Neural cell (in vitro differentiated cells): ENCODE data around the gene RNF225. TPM values are rescaled to one million over a fixed set of nuclear protein-coding genes. Genes with fewer than 3 reads are reported as not detected.

Source experiments
- H2AFZ ChIP-seq: fragments of 200-600, 300-800 bp; sonication (generic), shearing (Covaris generic); 2 replicates; pipeline ENCODE4 v1.6.0; 2014; ENCODE audit warnings: low read depth, mild to moderate bottlenecking, antibody characterized with exemption, low read length, moderate library complexity
- H3F3A ChIP-seq: fragments of 200-600 bp; shearing (Covaris generic); 2 replicates; pipeline ENCODE4 v1.6.1; 2016; ENCODE audit warnings: mild to moderate bottlenecking, moderate library complexity, mixed read lengths, antibody characterized with exemption, low read length; ENCODE audit not compliant: insufficient read depth, poor library complexity, severe bottlenecking
- H3K27ac ChIP-seq: fragments of 200-600, 300-800 bp; sonication (generic), shearing (Covaris generic); 2 replicates; pipeline ENCODE4 v1.5.1; 2014; ENCODE audit warnings: mild to moderate bottlenecking, low read length, moderate library complexity
- H3K27me3 ChIP-seq: fragments of 300-800, 200-600 bp; sonication (generic), shearing (Covaris generic); 2 replicates; pipeline ENCODE4 v1.6.0; 2014; ENCODE audit warnings: mild to moderate bottlenecking, low read depth, low read length, moderate library complexity; ENCODE audit not compliant: insufficient read depth
- H3K36me3 ChIP-seq: fragments of 300-800, 200-600 bp; sonication (generic), shearing (Covaris generic); 2 replicates; pipeline ENCODE4 v1.5.1; 2014; ENCODE audit warnings: mild to moderate bottlenecking, antibody characterized with exemption, low read length, moderate library complexity; ENCODE audit not compliant: insufficient read depth
- H3K4me2 ChIP-seq: fragments of 300-800, 200-600 bp; sonication (generic), shearing (Covaris generic); 2 replicates; pipeline ENCODE4 v1.6.0; 2014; ENCODE audit warnings: mild to moderate bottlenecking, low read length
- H3K4me3 ChIP-seq: fragments of 300-800, 200-600 bp; sonication (generic), shearing (Covaris generic); 2 replicates; pipeline ENCODE4 v1.5.1; 2014; ENCODE audit warnings: mild to moderate bottlenecking, low read length, moderate library complexity
- H3K79me2 ChIP-seq: fragments of 200-600 bp; shearing (Covaris generic); replicated peaks from 2 replicates; pipeline ENCODE4 v1.6.0; 2014; ENCODE audit warnings: mild to moderate bottlenecking, low read length, moderate library complexity; ENCODE audit not compliant: insufficient read depth
- H3K9ac ChIP-seq: fragments of 300-800, 200-600 bp; sonication (generic), shearing (Covaris generic); 2 replicates; pipeline ENCODE4 v1.6.1; 2016; ENCODE audit warnings: mild to moderate bottlenecking, low read length, mixed read lengths
- H3K9me2 ChIP-seq: fragments of 200-600 bp; shearing (Covaris generic); 2 replicates; pipeline ENCODE4 v1.6.1; 2016; ENCODE audit warnings: mild to moderate bottlenecking, low read length, mixed read lengths; ENCODE audit not compliant: insufficient read depth
- H3K9me3 ChIP-seq: fragments of 200-600, 300-800 bp; sonication (generic), shearing (Covaris generic); 2 replicates; pipeline ENCODE4 v1.6.1; 2016; ENCODE audit warnings: mild to moderate bottlenecking, mixed run types, low read length, moderate library complexity, mixed read lengths
- H4K20me1 ChIP-seq: fragments of 200-600 bp; shearing (Covaris generic); 2 replicates; pipeline ENCODE4 v1.6.1; 2016; ENCODE audit warnings: mild to moderate bottlenecking, mixed run types; ENCODE audit not compliant: insufficient read depth
- EP300 ChIP-seq: fragments of 450-650 bp; conservative IDR thresholded peaks from 2 replicates; pipeline ENCODE4 v1.6.1; 2014; ENCODE audit warnings: antibody characterized with exemption, mild to moderate bottlenecking, moderate library complexity; ENCODE audit not compliant: poor library complexity, severe bottlenecking
- EZH2 ChIP-seq: fragments of 200-600, 300-800 bp; shearing (Covaris generic), sonication (generic); IDR thresholded peaks from 2 replicates; pipeline ENCODE4 v1.6.1; 2014; ENCODE audit warnings: antibody characterized with exemption, low read length, borderline replicate concordance, mild to moderate bottlenecking; ENCODE audit not compliant: insufficient read depth, poor library complexity, severe bottlenecking
- MXI1 ChIP-seq: fragments of 450-650 bp; conservative IDR thresholded peaks from 2 replicates; pipeline ENCODE4 v1.6.1; 2014; ENCODE audit warnings: antibody characterized with exemption, mild to moderate bottlenecking; ENCODE audit not compliant: poor library complexity, severe bottlenecking
- POLR2AphosphoS5 ChIP-seq: IDR thresholded peaks from 2 replicates; pipeline ENCODE4 v1.6.1; 2012
- RAD21 ChIP-seq: fragments of 450-650 bp; conservative IDR thresholded peaks from 2 replicates; pipeline ENCODE4 v1.6.1; 2014; ENCODE audit warnings: antibody characterized with exemption, mild to moderate bottlenecking, moderate library complexity
- SMC3 ChIP-seq: fragments of 450-650 bp; conservative IDR thresholded peaks from 2 replicates; pipeline ENCODE4 v1.6.1; 2014; ENCODE audit warnings: antibody characterized with exemption, mild to moderate bottlenecking, moderate library complexity; ENCODE audit not compliant: poor library complexity
- TAF1 ChIP-seq: IDR thresholded peaks from 2 replicates; pipeline ENCODE4 v1.6.1; 2012; ENCODE audit warnings: low read depth
- polyA plus RNA-seq: library from polyadenylated mRNA; depleted of rRNA; stranded (reverse); fragments of >200 nt; gene quantifications from 2 replicates; pipeline ENCODE4 v1.2.3, GENCODE V29; 2014
- TF ChIP-seq, protein P1 (sequence below): IDR thresholded peaks from 2 replicates; pipeline ENCODE4 v1.6.1; 2012; ENCODE audit warnings: borderline replicate concordance
- TF ChIP-seq, protein P2 (sequence below): fragments of 450-650 bp; IDR thresholded peaks from 2 replicates; pipeline ENCODE4 v1.5.1; 2014; ENCODE audit warnings: antibody characterized with exemption, mild to moderate bottlenecking, moderate library complexity; ENCODE audit not compliant: poor library complexity, severe bottlenecking

The RNF225 gene
- polyA plus RNA-seq, 1 donor from 2014 or later: not detected

DNA sequence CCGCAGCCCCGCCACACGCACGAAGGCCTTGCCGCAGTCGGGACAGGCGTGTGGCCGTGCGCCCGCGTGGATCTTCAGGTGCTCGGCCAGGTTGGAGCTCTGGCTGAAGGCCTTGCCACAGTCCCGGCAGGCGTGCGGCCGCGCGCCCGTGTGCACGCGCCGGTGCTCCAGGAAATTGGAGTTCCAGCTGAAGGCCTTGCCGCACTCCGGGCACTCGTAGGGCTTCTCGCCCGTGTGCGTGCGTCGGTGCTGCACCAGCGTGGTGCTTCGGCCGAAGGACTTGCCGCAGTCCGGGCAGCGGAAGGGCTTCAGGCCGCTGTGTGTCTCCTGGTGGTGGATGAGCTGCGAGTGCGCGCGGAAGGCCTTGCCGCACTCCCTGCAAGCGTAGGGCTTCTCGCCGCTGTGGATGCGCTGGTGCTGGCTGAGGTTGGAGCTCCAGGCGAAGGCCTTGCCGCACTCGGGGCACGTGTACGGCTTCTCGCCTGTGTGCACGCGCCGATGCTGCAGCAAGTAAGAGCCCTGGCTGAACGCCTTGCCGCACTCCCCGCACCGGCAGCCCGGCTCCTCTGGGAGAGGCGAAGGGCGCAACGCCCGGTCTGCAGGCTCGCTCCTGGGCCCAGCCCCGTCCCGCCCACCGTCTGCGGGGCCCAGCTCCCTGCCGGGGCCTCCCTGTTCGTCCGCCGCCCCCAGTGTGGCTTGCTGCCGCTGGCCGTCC is 38.5 kb upstream of the RNF225 start:
- Histone ChIP-seq H4K20me1 (no peaks in the 10 kb centered on the region), H2AFZ (no peak overlapping the region), H3K9me3 (no peaks in the 10 kb centered on the region), H3K9ac (no peak overlapping the region), H3K36me3 (no peaks in the 10 kb centered on the region), H3K4me2 (no peak overlapping the region), H3K9me2 (no peaks in the 10 kb centered on the region), H3K79me2 (no peaks in the 10 kb centered on the region), H3K27ac (no peak overlapping the region), H3K4me3 (no peak overlapping the region), H3F3A (peaks cover under 1% of the 10 kb centered on the region), H3K27me3 (no peaks in the 10 kb centered on the region)
- TF ChIP-seq POLR2AphosphoS5 (no peak), TAF1 (no peak), EP300 (no peak), MXI1 (no peak), EZH2 (no peak), RAD21 (no peak), SMC3 (no peak)
- TF ChIP-seq, protein P1, sequence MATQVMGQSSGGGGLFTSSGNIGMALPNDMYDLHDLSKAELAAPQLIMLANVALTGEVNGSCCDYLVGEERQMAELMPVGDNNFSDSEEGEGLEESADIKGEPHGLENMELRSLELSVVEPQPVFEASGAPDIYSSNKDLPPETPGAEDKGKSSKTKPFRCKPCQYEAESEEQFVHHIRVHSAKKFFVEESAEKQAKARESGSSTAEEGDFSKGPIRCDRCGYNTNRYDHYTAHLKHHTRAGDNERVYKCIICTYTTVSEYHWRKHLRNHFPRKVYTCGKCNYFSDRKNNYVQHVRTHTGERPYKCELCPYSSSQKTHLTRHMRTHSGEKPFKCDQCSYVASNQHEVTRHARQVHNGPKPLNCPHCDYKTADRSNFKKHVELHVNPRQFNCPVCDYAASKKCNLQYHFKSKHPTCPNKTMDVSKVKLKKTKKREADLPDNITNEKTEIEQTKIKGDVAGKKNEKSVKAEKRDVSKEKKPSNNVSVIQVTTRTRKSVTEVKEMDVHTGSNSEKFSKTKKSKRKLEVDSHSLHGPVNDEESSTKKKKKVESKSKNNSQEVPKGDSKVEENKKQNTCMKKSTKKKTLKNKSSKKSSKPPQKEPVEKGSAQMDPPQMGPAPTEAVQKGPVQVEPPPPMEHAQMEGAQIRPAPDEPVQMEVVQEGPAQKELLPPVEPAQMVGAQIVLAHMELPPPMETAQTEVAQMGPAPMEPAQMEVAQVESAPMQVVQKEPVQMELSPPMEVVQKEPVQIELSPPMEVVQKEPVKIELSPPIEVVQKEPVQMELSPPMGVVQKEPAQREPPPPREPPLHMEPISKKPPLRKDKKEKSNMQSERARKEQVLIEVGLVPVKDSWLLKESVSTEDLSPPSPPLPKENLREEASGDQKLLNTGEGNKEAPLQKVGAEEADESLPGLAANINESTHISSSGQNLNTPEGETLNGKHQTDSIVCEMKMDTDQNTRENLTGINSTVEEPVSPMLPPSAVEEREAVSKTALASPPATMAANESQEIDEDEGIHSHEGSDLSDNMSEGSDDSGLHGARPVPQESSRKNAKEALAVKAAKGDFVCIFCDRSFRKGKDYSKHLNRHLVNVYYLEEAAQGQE: no peak
- TF ChIP-seq, protein P2, sequence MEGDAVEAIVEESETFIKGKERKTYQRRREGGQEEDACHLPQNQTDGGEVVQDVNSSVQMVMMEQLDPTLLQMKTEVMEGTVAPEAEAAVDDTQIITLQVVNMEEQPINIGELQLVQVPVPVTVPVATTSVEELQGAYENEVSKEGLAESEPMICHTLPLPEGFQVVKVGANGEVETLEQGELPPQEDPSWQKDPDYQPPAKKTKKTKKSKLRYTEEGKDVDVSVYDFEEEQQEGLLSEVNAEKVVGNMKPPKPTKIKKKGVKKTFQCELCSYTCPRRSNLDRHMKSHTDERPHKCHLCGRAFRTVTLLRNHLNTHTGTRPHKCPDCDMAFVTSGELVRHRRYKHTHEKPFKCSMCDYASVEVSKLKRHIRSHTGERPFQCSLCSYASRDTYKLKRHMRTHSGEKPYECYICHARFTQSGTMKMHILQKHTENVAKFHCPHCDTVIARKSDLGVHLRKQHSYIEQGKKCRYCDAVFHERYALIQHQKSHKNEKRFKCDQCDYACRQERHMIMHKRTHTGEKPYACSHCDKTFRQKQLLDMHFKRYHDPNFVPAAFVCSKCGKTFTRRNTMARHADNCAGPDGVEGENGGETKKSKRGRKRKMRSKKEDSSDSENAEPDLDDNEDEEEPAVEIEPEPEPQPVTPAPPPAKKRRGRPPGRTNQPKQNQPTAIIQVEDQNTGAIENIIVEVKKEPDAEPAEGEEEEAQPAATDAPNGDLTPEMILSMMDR: no peak

- no peak for TF ChIP-seq EZH2
- TF ChIP-seq TAF1: no peak
- TF ChIP-seq MXI1: no peak
- TF ChIP-seq SMC3: no peak
- TF ChIP-seq, protein P1: no peak
- no peak for TF ChIP-seq RAD21
- no peak for TF ChIP-seq POLR2AphosphoS5
- TF ChIP-seq, protein P2: no peak
- TF ChIP-seq EP300: no peak
- H3K79me2 ChIP-seq: no peaks in the 10 kb centered on the region
- H3F3A ChIP-seq: peaks cover 5% of the 10 kb centered on the region
- H2AFZ ChIP-seq: no peak overlapping the region
- H3K9me3 ChIP-seq: no peaks in the 10 kb centered on the region
- H3K36me3 ChIP-seq: no peaks in the 10 kb centered on the region
- H4K20me1 ChIP-seq: no peaks in the 10 kb centered on the region
- no peaks in the 10 kb centered on the region for H3K27me3 ChIP-seq
- H3K4me3 ChIP-seq: no peak overlapping the region
- no peak overlapping the region for H3K4me2 ChIP-seq
- no peaks in the 10 kb centered on the region for H3K9me2 ChIP-seq
- no peak overlapping the region for H3K27ac ChIP-seq
- no peak overlapping the region for H3K9ac ChIP-seq
These were observed 37.8 kb upstream of the RNF225 start for GRCh38 chr19:58357481-58358145.
